Esophagus squamous epithelium (tissue), 4 donors: ENCODE data around the gene SCAMP3.

Source experiments
- CTCF ChIP-seq, 6 experiments: fragments of 450-650 bp in 4 of 6; fragments of 200-600 bp in 2 of 6; sonication (generic) in 2 of 6; IDR thresholded peaks; one replicate each; pipeline ENCODE4 v1.5.1; 2016 to 2019; ENCODE audit warnings: antibody characterized with exemption in 6 of 6, mild to moderate bottlenecking in 4 of 6, moderate library complexity in 4 of 6
- POLR2A ChIP-seq, 4 donors: fragments of 450-650 bp; IDR thresholded peaks; one replicate each; pipeline ENCODE4 v1.6.1; 2017; ENCODE audit warnings: antibody characterized with exemption in 4 of 4, mild to moderate bottlenecking in 4 of 4, moderate library complexity in 3 of 4

- TF ChIP-seq POLR2A (IDR thresholded peaks at IDR 0.05): no peak
- TF ChIP-seq CTCF (IDR thresholded peaks at IDR 0.05): peak in 2 of 6 experiments; percentile 24 to 48
Measured at GRCh38 chr1:155277902-155278688, 15.9 kb upstream of the SCAMP3 start.
